HL-60 (cell line): Measurements from ENCODE around the gene DNAH6.
"Not testable (repeated sequence)": the region's sequence is repeated elsewhere in the genome, so short reads cannot be mapped to it uniquely, and the experiment has no call there.

Experiments used
- DNase-seq, 2 experiments: peaks; one replicate each; pipeline ENCODE4 v3.0.0-alpha.2; 2010 to 2020; ENCODE audit warnings: low read depth in 1 of 2, low spot score in 1 of 2
- H3K27ac ChIP-seq: fragments of 250-450 bp; sonication (Bioruptor Pico); replicated peaks from 2 replicates; pipeline ENCODE4 v1.5.1; 2020; ENCODE audit warnings: mild to moderate bottlenecking, moderate library complexity
- H3K27me3 ChIP-seq: fragments of 250-450 bp; sonication (Bioruptor Pico); 2 replicates; pipeline ENCODE4 v1.5.1; 2021; ENCODE audit warnings: mild to moderate bottlenecking, moderate library complexity; ENCODE audit not compliant: insufficient read depth, poor library complexity, severe bottlenecking
- H3K4me3 ChIP-seq: replicated peaks from 2 replicates; pipeline ENCODE4 v1.5.1; 2011; ENCODE audit warnings: mild to moderate bottlenecking, control low read depth, low read length; ENCODE audit not compliant: insufficient read depth
- GABPA ChIP-seq: IDR thresholded peaks from 2 replicates; pipeline ENCODE4 v1.6.1; 2012; ENCODE audit warnings: low read depth
- POLR2AphosphoS5 ChIP-seq: IDR thresholded peaks from 2 replicates; pipeline ENCODE4 v1.6.1; 2012; ENCODE audit warnings: low read depth
- REST ChIP-seq: IDR thresholded peaks from 2 replicates; pipeline ENCODE4 v1.6.1; 2012; ENCODE audit warnings: low read depth; ENCODE audit not compliant: insufficient replicate concordance
- SPI1 ChIP-seq: IDR thresholded peaks from 2 replicates; pipeline ENCODE4 v1.6.1; 2012; ENCODE audit warnings: low read depth, mild to moderate bottlenecking, borderline replicate concordance
- TF ChIP-seq, protein P1 (sequence below): IDR thresholded peaks from one replicate; pipeline ENCODE4 v1.5.1; 2011; ENCODE audit warnings: low read length, control low read depth, inconsistent platforms; ENCODE audit not compliant: insufficient read depth

The DNAH6 gene

GRCh38 chr2:84546551-84546950 lies 30.3 kb downstream of the DNAH6 start:
- Histone ChIP-seq H3K27ac (no peak overlapping the region), H3K27me3 (no peaks in the 10 kb centered on the region), H3K4me3 (no peak overlapping the region)
- TF ChIP-seq REST (no peak), GABPA (no peak), POLR2AphosphoS5 (no peak), SPI1 (no peak)
- TF ChIP-seq, protein P1, sequence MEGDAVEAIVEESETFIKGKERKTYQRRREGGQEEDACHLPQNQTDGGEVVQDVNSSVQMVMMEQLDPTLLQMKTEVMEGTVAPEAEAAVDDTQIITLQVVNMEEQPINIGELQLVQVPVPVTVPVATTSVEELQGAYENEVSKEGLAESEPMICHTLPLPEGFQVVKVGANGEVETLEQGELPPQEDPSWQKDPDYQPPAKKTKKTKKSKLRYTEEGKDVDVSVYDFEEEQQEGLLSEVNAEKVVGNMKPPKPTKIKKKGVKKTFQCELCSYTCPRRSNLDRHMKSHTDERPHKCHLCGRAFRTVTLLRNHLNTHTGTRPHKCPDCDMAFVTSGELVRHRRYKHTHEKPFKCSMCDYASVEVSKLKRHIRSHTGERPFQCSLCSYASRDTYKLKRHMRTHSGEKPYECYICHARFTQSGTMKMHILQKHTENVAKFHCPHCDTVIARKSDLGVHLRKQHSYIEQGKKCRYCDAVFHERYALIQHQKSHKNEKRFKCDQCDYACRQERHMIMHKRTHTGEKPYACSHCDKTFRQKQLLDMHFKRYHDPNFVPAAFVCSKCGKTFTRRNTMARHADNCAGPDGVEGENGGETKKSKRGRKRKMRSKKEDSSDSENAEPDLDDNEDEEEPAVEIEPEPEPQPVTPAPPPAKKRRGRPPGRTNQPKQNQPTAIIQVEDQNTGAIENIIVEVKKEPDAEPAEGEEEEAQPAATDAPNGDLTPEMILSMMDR, result no peak
- no peak for DNase-seq

DNA sequence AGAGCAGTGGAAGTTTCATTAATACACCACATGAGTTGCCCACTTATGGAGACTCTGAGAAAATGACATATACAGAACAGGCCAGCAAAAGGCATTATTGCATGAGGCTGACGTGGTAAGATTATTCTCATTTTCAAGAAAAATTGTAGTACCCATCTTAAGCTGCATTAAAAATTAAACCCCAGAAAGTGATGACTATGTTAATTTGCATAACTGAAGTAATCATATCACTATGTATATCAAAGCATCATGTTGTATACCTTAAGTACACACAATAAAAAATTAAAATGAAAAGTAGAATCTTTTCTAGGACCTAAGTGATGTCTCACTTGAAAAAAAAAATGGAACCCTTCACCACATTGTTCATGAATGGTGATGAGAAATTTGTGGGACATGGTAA lies 32.0 kb downstream of the DNAH6 start:
- TF ChIP-seq POLR2AphosphoS5 (no peak), GABPA (no peak), SPI1 (no peak), REST (no peak)
- TF ChIP-seq, protein P1, result no peak
- DNase-seq, result no peak
- Histone ChIP-seq H3K27me3 (no peaks in the 10 kb centered on the region), H3K4me3 (no peak overlapping the region), H3K27ac (no peak overlapping the region)

- no peak for DNase-seq
- Histone ChIP-seq H3K27me3 (no peaks in the 10 kb centered on the region), H3K27ac (no peak overlapping the region), H3K4me3 (no peak overlapping the region)
- TF ChIP-seq SPI1, result no peak
- no peak for TF ChIP-seq POLR2AphosphoS5
- TF ChIP-seq REST, result no peak
- TF ChIP-seq, protein P1, result no peak
- no peak for TF ChIP-seq GABPA
Measured at GRCh38 chr2:84550916-84551315, 34.6 kb downstream of the DNAH6 start.

GRCh38 chr2:84551526-84551925 lies 35.2 kb downstream of the DNAH6 start:
- H3K27me3 ChIP-seq, DNase-seq, H3K4me3 ChIP-seq, H3K27ac ChIP-seq: not testable (repeated sequence)
